HL-60 (cell line): ENCODE measurements around the gene RASAL2.

Experiments
- SPI1 ChIP-seq: IDR thresholded peaks from 2 replicates; pipeline ENCODE4 v1.6.1; 2012; ENCODE audit warnings: low read depth, mild to moderate bottlenecking, borderline replicate concordance
- TF ChIP-seq, protein P1 (sequence below): IDR thresholded peaks from one replicate; pipeline ENCODE4 v1.5.1; 2011; ENCODE audit warnings: low read length, control low read depth, inconsistent platforms; ENCODE audit not compliant: insufficient read depth
- TF ChIP-seq, protein P2 (sequence below): IDR thresholded peaks from 2 replicates; pipeline ENCODE4 v1.6.1; 2012; ENCODE audit warnings: low read depth; ENCODE audit not compliant: insufficient replicate concordance

DNA sequence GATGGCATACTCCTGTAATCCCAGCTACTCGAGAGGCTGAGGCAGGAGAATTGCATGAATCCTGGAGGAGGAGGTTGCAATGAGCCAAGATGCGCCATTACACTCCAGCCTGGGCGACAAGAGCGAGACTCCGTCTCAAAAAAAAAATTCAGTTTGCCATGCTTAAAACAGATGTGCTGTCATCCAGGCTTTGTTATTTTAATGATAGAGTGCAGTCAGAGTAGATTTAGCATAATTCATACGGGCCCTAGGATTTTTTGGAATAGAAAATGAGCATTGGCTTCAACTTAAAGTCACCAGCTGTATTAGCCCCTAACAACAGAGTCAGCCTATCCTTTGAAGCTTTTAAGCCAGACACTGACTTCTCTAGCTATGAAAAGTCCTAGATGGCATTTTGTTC, 124.6 kb downstream of the RASAL2 start:
- TF ChIP-seq, protein P1, sequence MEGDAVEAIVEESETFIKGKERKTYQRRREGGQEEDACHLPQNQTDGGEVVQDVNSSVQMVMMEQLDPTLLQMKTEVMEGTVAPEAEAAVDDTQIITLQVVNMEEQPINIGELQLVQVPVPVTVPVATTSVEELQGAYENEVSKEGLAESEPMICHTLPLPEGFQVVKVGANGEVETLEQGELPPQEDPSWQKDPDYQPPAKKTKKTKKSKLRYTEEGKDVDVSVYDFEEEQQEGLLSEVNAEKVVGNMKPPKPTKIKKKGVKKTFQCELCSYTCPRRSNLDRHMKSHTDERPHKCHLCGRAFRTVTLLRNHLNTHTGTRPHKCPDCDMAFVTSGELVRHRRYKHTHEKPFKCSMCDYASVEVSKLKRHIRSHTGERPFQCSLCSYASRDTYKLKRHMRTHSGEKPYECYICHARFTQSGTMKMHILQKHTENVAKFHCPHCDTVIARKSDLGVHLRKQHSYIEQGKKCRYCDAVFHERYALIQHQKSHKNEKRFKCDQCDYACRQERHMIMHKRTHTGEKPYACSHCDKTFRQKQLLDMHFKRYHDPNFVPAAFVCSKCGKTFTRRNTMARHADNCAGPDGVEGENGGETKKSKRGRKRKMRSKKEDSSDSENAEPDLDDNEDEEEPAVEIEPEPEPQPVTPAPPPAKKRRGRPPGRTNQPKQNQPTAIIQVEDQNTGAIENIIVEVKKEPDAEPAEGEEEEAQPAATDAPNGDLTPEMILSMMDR = no peak
- no peak for TF ChIP-seq SPI1
- TF ChIP-seq, protein P2, sequence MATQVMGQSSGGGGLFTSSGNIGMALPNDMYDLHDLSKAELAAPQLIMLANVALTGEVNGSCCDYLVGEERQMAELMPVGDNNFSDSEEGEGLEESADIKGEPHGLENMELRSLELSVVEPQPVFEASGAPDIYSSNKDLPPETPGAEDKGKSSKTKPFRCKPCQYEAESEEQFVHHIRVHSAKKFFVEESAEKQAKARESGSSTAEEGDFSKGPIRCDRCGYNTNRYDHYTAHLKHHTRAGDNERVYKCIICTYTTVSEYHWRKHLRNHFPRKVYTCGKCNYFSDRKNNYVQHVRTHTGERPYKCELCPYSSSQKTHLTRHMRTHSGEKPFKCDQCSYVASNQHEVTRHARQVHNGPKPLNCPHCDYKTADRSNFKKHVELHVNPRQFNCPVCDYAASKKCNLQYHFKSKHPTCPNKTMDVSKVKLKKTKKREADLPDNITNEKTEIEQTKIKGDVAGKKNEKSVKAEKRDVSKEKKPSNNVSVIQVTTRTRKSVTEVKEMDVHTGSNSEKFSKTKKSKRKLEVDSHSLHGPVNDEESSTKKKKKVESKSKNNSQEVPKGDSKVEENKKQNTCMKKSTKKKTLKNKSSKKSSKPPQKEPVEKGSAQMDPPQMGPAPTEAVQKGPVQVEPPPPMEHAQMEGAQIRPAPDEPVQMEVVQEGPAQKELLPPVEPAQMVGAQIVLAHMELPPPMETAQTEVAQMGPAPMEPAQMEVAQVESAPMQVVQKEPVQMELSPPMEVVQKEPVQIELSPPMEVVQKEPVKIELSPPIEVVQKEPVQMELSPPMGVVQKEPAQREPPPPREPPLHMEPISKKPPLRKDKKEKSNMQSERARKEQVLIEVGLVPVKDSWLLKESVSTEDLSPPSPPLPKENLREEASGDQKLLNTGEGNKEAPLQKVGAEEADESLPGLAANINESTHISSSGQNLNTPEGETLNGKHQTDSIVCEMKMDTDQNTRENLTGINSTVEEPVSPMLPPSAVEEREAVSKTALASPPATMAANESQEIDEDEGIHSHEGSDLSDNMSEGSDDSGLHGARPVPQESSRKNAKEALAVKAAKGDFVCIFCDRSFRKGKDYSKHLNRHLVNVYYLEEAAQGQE = no peak
